Lower leg skin (tissue), 3 donors: Measurements from ENCODE around the gene TIMP2.

ENCODE experiments used
- CTCF ChIP-seq, 3 donors: fragments of 450-650 bp; IDR thresholded peaks; one replicate each; pipeline ENCODE4 v1.5.1; 2016; ENCODE audit warnings: antibody characterized with exemption in 3 of 3, mild to moderate bottlenecking in 3 of 3, moderate library complexity in 2 of 3
- POLR2A ChIP-seq, 2 donors: fragments of 450-650 bp; IDR thresholded peaks; one replicate each; pipeline ENCODE4 v1.6.1; 2016 to 2017; ENCODE audit warnings: antibody characterized with exemption in 2 of 2, mild to moderate bottlenecking in 1 of 2, moderate library complexity in 1 of 2

- TF ChIP-seq CTCF (IDR thresholded peaks at IDR 0.05): no peak
- TF ChIP-seq POLR2A (IDR thresholded peaks at IDR 0.05): no peak
Measured at GRCh38 chr17:78905541-78905940, 19.6 kb downstream of the TIMP2 start.
